ENCODE data around the gene TAF13.
"Not testable (repeated sequence)": the region's sequence is repeated elsewhere in the genome, so short reads cannot be mapped to it uniquely, and the experiment has no call there.

The TAF13 gene

DNA sequence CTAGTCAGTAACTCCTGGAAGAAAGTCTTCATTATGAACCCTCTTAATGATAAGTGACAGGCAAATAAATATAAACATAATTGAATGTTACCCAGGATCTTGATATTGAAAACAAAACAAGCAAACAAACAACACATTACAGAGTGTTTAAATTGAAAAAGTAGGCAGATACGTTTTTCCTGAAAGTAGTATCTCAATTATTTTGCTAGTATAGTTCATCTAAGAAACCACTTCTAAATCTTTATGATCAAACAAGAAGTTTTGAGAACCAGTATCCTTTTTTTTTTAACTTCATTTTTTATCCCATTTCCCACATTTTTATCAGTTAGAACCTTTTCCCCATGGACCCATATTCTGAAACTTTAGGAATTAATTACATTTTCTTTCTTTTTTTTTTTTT, 30.2 kb downstream of the TAF13 start:
- no peak for DNase-seq

- peak; percentile 98 for DNase-seq
These were observed 34.0 kb downstream of the TAF13 start, which contains the start of gene WDR47 for GRCh38 chr1:109041621-109042468. TSS of gene WDR47 (minus strand) at chr1:109042102. CDS start at chr1:109023512, 18,590 bp downstream.

DNA sequence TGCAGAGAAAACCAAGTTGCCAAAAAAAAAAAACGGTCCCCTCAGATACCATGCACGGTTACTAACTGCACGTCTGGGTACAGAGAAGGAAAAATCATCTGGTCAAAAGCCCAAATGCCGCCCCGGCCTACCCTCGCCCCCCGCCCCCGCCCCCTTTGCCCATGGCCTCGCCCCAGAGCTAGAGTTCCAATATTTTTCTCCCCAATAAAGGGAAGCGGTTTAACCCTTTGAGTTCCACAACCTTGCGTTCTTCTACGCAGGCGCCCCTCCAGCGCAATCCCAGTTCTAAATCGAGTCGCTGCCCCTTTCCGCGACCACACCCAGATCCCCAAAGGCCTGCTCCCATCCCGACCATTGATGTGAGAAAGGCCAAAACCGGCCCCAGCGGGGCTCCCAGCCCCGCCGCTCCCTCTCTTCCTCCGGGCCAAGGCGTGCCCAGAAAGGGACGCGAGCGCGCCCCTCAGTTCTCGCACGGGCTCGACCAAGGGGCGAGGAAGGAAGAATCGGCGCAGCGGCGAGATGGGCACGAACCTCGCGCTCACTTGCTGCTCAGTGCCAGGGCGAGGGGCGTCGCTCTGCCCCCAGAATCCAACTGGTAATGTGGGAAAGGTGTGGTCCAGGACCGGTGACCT, 34.7 kb downstream of the TAF13 start:
- peak; percentile 73 for DNase-seq

- no peak for DNase-seq
These were observed 35.2 kb downstream of the TAF13 start for GRCh38 chr1:109040627-109040988.

DNA sequence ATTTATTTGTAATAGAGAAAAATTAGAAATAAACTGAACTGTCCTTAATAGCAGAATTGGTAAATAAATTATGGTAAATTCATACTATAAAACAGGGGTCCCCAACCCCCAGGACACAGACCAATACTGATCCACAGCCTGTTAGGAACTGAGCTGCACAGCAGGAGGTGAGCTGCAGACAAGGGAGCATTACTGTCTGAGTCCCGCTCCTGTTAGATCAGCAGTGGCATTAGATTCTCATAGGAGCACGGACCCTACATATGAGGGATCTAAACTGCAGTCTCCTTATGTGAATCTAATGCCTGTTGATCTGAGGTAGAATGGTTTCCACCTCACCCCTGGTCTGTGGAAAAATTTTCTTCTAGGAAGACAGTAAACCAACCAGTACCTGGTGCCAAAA, 41.4 kb downstream of the TAF13 start:
- DNase-seq: no peak

GRCh38 chr1:109029493-109029892, 46.3 kb downstream of the TAF13 start:
- DNase-seq: not testable (repeated sequence)

DNA sequence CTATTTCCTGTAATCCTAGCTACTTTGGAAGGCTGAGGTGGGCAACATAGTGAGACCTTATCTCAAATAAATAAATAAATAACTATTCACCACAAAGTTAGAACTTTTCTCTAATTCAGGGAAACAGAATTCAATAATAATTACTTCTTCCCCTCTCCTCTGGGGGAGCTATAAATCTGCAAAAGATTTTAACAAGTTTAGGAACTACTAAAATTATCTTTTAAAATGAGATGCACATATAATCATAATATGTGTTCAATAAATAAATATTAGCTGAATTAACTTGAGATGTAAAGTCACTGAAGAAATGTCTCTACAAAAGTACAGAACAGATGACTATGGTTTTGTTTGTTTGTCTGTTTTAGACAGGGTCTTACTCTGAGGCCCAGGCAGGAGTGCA, 48.0 kb downstream of the TAF13 start:
- no peak for DNase-seq

- DNase-seq: no peak
These were observed 50.1 kb downstream of the TAF13 start for GRCh38 chr1:109025694-109026093.

GRCh38 chr1:109024646-109025045, 51.2 kb downstream of the TAF13 start:
- DNase-seq: no peak

DNA sequence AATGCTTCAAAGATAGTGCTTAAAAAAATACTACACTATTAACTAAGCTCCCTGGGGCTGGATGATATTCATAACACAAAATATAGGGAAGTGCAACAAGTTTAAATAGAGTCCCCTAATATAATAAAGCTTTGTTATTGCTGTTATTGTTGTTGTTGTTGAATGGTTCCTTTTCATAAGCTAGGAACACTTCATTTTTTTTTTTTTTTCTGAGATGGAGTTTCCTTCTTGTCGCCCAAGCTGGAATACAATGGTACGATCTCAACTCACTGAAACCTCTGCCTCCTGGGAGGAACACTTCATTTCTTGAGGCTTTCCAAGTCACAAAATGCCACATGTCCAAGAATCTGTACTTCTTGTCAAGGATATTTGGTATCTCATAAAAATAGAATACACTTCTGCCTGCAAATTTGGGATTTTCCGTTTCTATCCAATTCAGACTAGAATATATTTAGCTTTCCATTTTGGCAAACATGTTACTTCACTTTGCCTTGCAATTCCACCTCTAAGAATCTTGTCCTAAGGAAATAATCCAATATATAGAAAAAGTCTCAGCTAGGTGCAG, 55.0 kb downstream of the TAF13 start:
- no peak for DNase-seq

DNA sequence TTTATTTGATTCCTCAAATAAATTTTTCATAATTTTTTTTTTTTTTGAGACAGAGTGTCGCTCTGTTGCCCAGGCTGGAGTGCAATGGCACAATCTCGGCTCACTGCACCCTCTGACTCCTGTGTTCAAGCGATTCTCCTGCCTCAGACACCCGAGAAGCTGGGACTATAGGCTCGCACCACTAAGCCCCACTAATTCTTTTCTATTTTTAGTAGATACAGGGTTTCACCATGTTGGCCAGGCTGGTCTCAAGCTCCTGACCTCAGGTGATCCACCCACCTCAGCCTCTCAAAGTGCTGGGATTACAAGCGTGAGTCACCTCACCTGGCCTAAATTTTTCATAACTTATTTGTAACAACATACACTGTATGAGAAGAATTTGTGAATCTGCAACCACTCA, 58.1 kb downstream of the TAF13 start:
- not testable (repeated sequence) for DNase-seq

- no peak for DNase-seq
These were observed 58.7 kb downstream of the TAF13 start for GRCh38 chr1:109017134-109017533.

Measured in activated effector memory CD4-positive, alpha-beta T cell treated with anti-CD3 and anti-CD28 coated beads, Interleukin-2, amount 50 U/mL, for 16 hours (primary cell).